HCT116 (cell line): ENCODE results near the gene TP63. TPM values are rescaled to one million over a fixed set of nuclear protein-coding genes. Genes with fewer than 3 reads are reported as not detected.

Source experiments
- ATAC-seq: fragments of 200-7000 bp; cut with Tn5 transposase; 2 replicates; pipeline ENCODE4 v1.9.1; 2020; ENCODE audit warnings: mild to moderate bottlenecking, moderate library complexity
- BruUV-seq: library from RNA; stranded (reverse); fragments of 400-500 nt; replicated peaks from 2 replicates; lab custom pipeline; 2021; lab: Mats Ljungman, UMichigan
- CTCF ChIA-PET: fragments of 300-600 bp; sonication (Branson Sonifier 250); formaldehyde crosslinking; loops from one replicate; lab custom pipeline; 2021; ENCODE audit warnings: antibody characterized with exemption; lab: Charles Lee
- POLR2A ChIA-PET: fragments of 300-600, 350-600 bp; sonication (Branson Sonifier 250); formaldehyde crosslinking; loops from one replicate; lab custom pipeline; 2021; ENCODE audit warnings: antibody characterized with exemption; lab: Charles Lee
- RAD21 ChIA-PET, 2 experiments: fragments of 300-600 bp; sonication (Branson Sonifier 250); formaldehyde crosslinking; loops; one replicate each; lab custom pipeline; 2023; ENCODE audit warnings: low total read pairs in 2 of 2; ENCODE audit not compliant: uncharacterized antibody in 2 of 2, unreplicated experiment in 2 of 2, low non-redundant PET in 1 of 2; lab: Charles Lee
- DNase-seq: peaks from one replicate; pipeline ENCODE4 v3.0.0-alpha.2; 2010; ENCODE audit warnings: low read depth, low spot score
- H2AFZ ChIP-seq: fragments of 200-600 bp; shearing (Covaris generic), sonication (generic); 2 replicates; pipeline ENCODE4 v1.6.1; 2017; ENCODE audit warnings: low read depth, mixed run types, mixed read lengths, antibody characterized with exemption, low read length; ENCODE audit not compliant: poor library complexity, severe bottlenecking
- H3K27ac ChIP-seq: 2 replicates; pipeline ENCODE4 v1.5.1; 2012; ENCODE audit warnings: low read depth, low read length
- H3K27me3 ChIP-seq: fragments of 200-600 bp; sonication (generic); 2 replicates; pipeline ENCODE4 v1.6.1; 2016; ENCODE audit warnings: mixed run types, low read length, mixed read lengths; ENCODE audit not compliant: insufficient read depth
- H3K36me3 ChIP-seq, 2 experiments: fragments of 200-500 bp in 1 of 2; fragments of 200-600 bp in 1 of 2; sonication (Bioruptor generic) in 1 of 2; sonication (generic) in 1 of 2; 2 replicates each; pipeline versions ENCODE4 v1.5.1 to v1.6.1; 2014 to 2016; ENCODE audit warnings: low read length in 2 of 2, inconsistent platforms in 1 of 2, mixed read lengths in 1 of 2, mixed run types in 1 of 2; ENCODE audit not compliant: insufficient read depth in 2 of 2, control insufficient read depth in 1 of 2
- H3K4me1 ChIP-seq, 2 experiments: fragments of 200-600 bp in 1 of 2; sonication (generic) in 1 of 2; 2 replicates each; pipeline versions ENCODE4 v1.5.1 to v1.6.1; 2012 to 2017; ENCODE audit warnings: low read length in 2 of 2, inconsistent platforms in 1 of 2, mild to moderate bottlenecking in 1 of 2, mixed read lengths in 1 of 2, mixed run types in 1 of 2, moderate library complexity in 1 of 2; ENCODE audit not compliant: insufficient read depth in 2 of 2, control insufficient read depth in 1 of 2
- H3K4me2 ChIP-seq: fragments of 200-600 bp; sonication (generic); 2 replicates; pipeline ENCODE4 v1.6.1; 2017; ENCODE audit warnings: mixed run types, low read length, mixed read lengths
- H3K4me3 ChIP-seq, 2 experiments: fragments of 200-600 bp in 1 of 2; sonication (generic) in 1 of 2; replicated peaks in 1 of 2; 2 replicates each; pipeline ENCODE4 v1.5.1; 2011 to 2016; ENCODE audit warnings: low read length in 2 of 2, control low read depth in 1 of 2, low read depth in 1 of 2, mild to moderate bottlenecking in 1 of 2, mixed read lengths in 1 of 2, mixed run types in 1 of 2
- H3K79me2 ChIP-seq: fragments of 200-600 bp; sonication (generic); 2 replicates; pipeline ENCODE4 v1.6.1; 2017; ENCODE audit warnings: mild to moderate bottlenecking, mixed run types, low read length, moderate library complexity, mixed read lengths; ENCODE audit not compliant: insufficient read depth
- H3K9ac ChIP-seq: fragments of 200-600 bp; sonication (generic); 2 replicates; pipeline ENCODE4 v1.6.1; 2016; ENCODE audit warnings: low read length, mixed read lengths
- H3K9me2 ChIP-seq: fragments of 200-600 bp; sonication (generic), shearing (Covaris generic); 2 replicates; pipeline ENCODE4 v1.6.1; 2017; ENCODE audit warnings: mixed run types, mild to moderate bottlenecking, moderate library complexity; ENCODE audit not compliant: insufficient read depth
- H3K9me3 ChIP-seq, 2 experiments: fragments of 200-500 bp in 1 of 2; fragments of 200-600 bp in 1 of 2; sonication (Bioruptor generic) in 1 of 2; sonication (generic) in 1 of 2; 2 replicates each; pipeline ENCODE4 v1.6.1; 2014 to 2017; ENCODE audit warnings: low read length in 2 of 2, mixed read lengths in 2 of 2, inconsistent platforms in 1 of 2, low read depth in 1 of 2, mild to moderate bottlenecking in 1 of 2, mixed run types in 1 of 2, moderate library complexity in 1 of 2; ENCODE audit not compliant: control insufficient read depth in 1 of 2, insufficient read depth in 1 of 2
- H4K20me1 ChIP-seq: fragments of 200-600 bp; sonication (generic), shearing (Covaris generic); 2 replicates; pipeline ENCODE4 v1.6.1; 2017; ENCODE audit warnings: mixed run types, mild to moderate bottlenecking, moderate library complexity; ENCODE audit not compliant: insufficient read depth
- CBX3 ChIP-seq: IDR thresholded peaks from 2 replicates; pipeline ENCODE4 v1.6.1; 2012; ENCODE audit warnings: low read depth
- CEBPB ChIP-seq: IDR thresholded peaks from 2 replicates; pipeline ENCODE4 v1.6.1; 2012; ENCODE audit warnings: low read depth
- EGR1 ChIP-seq: IDR thresholded peaks from 2 replicates; pipeline ENCODE4 v1.6.1; 2012; ENCODE audit warnings: low read depth
- ELF1 ChIP-seq: IDR thresholded peaks from 2 replicates; pipeline ENCODE4 v1.6.1; 2012; ENCODE audit warnings: low read depth, borderline replicate concordance
- EZH2 ChIP-seq: fragments of 200-600 bp; sonication (generic); IDR thresholded peaks from 2 replicates; pipeline ENCODE4 v1.6.1; 2017; ENCODE audit warnings: antibody characterized with exemption, mixed run types
- EZH2phosphoT487 ChIP-seq: fragments of 200-600 bp; IDR thresholded peaks from 2 replicates; pipeline ENCODE4 v1.6.1; 2018; ENCODE audit warnings: antibody characterized with exemption, borderline replicate concordance
- FOSL1 ChIP-seq: IDR thresholded peaks from 2 replicates; pipeline ENCODE4 v1.6.1; 2012; ENCODE audit warnings: low read depth
- POLR2A ChIP-seq: IDR thresholded peaks from 2 replicates; pipeline ENCODE4 v1.7.0; 2011; ENCODE audit warnings: borderline replicate concordance; ENCODE audit not compliant: insufficient read depth, insufficient read length; ENCODE audit errors: extremely low read depth
- POLR2AphosphoS5 ChIP-seq: IDR thresholded peaks from 2 replicates; pipeline ENCODE4 v1.6.1; 2011; ENCODE audit warnings: mild to moderate bottlenecking, low read depth, low read length, moderate library complexity
- SIN3A ChIP-seq: IDR thresholded peaks from 2 replicates; pipeline ENCODE4 v1.6.1; 2012; ENCODE audit warnings: low read depth
- SP1 ChIP-seq: IDR thresholded peaks from 2 replicates; pipeline ENCODE4 v1.6.1; 2012; ENCODE audit warnings: low read depth
- SRF ChIP-seq: IDR thresholded peaks from 2 replicates; pipeline ENCODE4 v1.6.1; 2012; ENCODE audit warnings: low read depth
- TCF7L2 ChIP-seq: IDR thresholded peaks from 2 replicates; pipeline ENCODE4 v1.7.0; 2011; ENCODE audit warnings: borderline replicate concordance, inconsistent platforms; ENCODE audit not compliant: insufficient read depth, insufficient read length; ENCODE audit errors: extremely low read depth
- YY1 ChIP-seq: IDR thresholded peaks from 2 replicates; pipeline ENCODE4 v1.6.1; 2011; ENCODE audit warnings: low read length, low read depth, moderate library complexity, mild to moderate bottlenecking; ENCODE audit not compliant: insufficient replicate concordance; ENCODE audit errors: extremely low read depth
- intact Hi-C: fragments of 100-400 bp; cut with micrococcal nuclease; formaldehyde crosslinking; loops from 2 replicates; pipeline ENCODE4 v1.10.0; 2022
- total RNA-seq: library from RNA; stranded (reverse); gene quantifications from one replicate; pipeline ENCODE4 v1.2.1, GENCODE V29; 2021; ENCODE audit not compliant: unreplicated experiment
- TF ChIP-seq, protein P1 (sequence below): IDR thresholded peaks from 2 replicates; pipeline ENCODE4 v1.6.1; 2012
- TF ChIP-seq, protein P2 (sequence below): IDR thresholded peaks from 2 replicates; pipeline ENCODE4 v1.6.1; 2011; ENCODE audit warnings: mild to moderate bottlenecking, low read length, moderate library complexity; ENCODE audit not compliant: insufficient replicate concordance; ENCODE audit errors: extremely low read depth

The TP63 gene
- total RNA-seq, 1 experiment from 2014 or later, result not detected

DNA sequence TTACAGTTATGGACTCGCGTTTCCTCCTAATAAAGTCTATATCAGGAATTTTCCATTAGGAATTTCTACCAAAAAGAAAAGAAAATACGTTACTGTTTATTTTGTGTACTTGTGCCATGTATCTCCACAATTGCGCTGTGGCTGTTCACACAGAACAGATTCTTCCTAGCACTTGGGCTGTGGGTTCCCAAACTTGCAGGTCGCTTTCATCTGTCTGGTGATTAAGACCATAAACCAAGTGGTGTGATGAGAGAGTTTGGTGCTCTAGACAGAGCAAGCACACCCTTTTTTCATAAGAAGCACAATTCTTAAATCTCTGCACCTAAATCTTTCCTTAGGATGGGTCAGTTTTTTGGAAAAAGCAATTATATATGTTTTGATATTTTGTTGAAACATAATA is 203.3 kb downstream of the TP63 start:
- H3K4me1 ChIP-seq, result no peaks in the 10 kb centered on the region
- no peaks in the 10 kb centered on the region for H3K79me2 ChIP-seq
- intact Hi-C loops, result no loop called here
- no peaks in the 10 kb centered on the region for H3K9me3 ChIP-seq
- ChIA-PET CTCF (no interaction called here), POLR2A (no interaction called here)
- H3K4me3 ChIP-seq, result no peak overlapping the region
- H3K27ac ChIP-seq, result no peak overlapping the region
- no TSS peak for BruUV-seq
- H2AFZ ChIP-seq, result no peak overlapping the region
- TF ChIP-seq POLR2A, result no peak
- TF ChIP-seq CEBPB, result no peak
- no peak for TF ChIP-seq SRF
- TF ChIP-seq FOSL1, result no peak
- TF ChIP-seq TCF7L2, result no peak
- TF ChIP-seq YY1, result no peak
- no peak for TF ChIP-seq POLR2AphosphoS5
- no peak for TF ChIP-seq EGR1
- no peak for TF ChIP-seq SIN3A
- no peak for TF ChIP-seq CBX3
- TF ChIP-seq, protein P1, sequence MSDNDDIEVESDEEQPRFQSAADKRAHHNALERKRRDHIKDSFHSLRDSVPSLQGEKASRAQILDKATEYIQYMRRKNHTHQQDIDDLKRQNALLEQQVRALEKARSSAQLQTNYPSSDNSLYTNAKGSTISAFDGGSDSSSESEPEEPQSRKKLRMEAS, result no peak
- no peak for TF ChIP-seq EZH2
- no peak for TF ChIP-seq ELF1
- no peak for TF ChIP-seq SP1
- no peak for TF ChIP-seq EZH2phosphoT487
- TF ChIP-seq, protein P2, sequence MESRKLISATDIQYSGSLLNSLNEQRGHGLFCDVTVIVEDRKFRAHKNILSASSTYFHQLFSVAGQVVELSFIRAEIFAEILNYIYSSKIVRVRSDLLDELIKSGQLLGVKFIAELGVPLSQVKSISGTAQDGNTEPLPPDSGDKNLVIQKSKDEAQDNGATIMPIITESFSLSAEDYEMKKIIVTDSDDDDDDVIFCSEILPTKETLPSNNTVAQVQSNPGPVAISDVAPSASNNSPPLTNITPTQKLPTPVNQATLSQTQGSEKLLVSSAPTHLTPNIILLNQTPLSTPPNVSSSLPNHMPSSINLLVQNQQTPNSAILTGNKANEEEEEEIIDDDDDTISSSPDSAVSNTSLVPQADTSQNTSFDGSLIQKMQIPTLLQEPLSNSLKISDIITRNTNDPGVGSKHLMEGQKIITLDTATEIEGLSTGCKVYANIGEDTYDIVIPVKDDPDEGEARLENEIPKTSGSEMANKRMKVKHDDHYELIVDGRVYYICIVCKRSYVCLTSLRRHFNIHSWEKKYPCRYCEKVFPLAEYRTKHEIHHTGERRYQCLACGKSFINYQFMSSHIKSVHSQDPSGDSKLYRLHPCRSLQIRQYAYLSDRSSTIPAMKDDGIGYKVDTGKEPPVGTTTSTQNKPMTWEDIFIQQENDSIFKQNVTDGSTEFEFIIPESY, result no peak
- TF ChIP-seq, all 23 proteins: peak for 0
- H4K20me1 ChIP-seq, result no peaks in the 10 kb centered on the region
- no peaks in the 10 kb centered on the region for H3K27me3 ChIP-seq
- ATAC-seq (no peak), DNase-seq (no peak)
- no peaks in the 10 kb centered on the region for H3K36me3 ChIP-seq
- no peak overlapping the region for H3K9ac ChIP-seq
- RAD21 ChIA-PET, result no interaction called here
- H3K4me2 ChIP-seq, result no peak overlapping the region
- no peaks in the 10 kb centered on the region for H3K9me2 ChIP-seq
